DMS153 treated with DMSO at 0.1 percent for 48 hours (cell line): ENCODE results near the gene ARHGEF3.
A peak's percentile ranks its signal among the peaks of the same experiment; 100 is the strongest.

Experiments
- DNase-seq: peaks from one replicate; lab custom pipeline; 2025; ENCODE audit not compliant: unreplicated experiment; lab: John Stamatoyannopoulos, UW

ARHGEF3 gene

DNA sequence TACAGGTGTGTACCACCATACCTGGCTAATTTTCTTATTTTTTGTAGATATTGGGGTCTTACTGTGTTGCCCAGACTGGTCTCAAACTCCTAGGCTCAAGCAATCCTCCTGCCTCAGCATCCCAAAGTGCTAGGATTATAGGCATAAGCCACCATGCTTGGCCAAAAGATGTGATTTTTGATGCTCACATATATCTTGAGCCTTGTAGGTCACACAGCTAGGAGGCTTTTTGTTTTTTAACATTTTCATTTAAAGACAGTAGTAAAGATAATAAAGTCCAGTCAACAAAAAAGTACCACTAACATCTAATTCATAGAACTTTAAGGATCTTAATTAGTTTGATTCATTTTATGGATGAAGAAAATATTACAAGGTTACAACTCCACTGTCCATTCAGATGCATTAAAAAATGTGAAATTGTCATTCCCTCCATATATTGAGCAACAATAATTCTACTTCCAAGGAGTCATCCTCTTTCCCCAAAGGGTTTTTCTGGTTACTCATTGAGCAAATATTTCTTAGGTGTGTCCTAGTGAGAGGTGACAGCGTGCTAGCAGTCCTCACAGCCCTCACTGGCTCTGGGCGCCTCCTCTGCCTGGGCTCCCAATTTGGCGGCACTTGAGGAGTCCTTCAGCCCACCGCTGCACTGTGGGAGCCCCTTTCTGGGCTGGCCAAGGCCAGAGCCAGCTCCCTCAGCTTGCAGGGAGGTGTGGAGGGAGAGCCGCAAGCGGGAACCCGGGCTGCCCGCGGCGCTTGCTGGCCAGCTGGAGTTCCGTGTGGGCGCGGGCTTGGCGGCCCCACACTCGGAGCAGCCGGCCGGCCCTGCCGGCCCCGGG is 110.4 kb downstream of the ARHGEF3 start:
- DNase-seq: no peak

DNA sequence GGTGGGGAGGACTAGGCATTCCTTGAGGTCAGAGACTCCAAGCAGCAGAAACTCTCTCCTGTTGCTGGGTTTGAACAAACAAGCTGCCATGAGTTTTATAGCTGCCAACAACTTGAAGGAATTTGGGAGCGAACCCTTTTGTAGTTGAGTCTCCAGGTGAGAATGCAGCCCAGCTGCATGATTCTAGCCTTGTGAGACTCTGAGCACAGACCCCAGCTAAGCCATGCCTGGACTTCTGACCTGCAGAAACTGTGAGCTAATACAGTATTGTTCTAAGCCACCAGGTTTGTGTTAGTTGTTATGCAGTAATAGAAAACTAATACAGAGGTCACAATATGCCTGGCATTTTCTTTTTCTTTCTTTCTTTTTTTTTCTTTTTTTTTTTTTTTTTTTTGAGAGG is 112.4 kb downstream of the ARHGEF3 start:
- no peak for DNase-seq

DNA sequence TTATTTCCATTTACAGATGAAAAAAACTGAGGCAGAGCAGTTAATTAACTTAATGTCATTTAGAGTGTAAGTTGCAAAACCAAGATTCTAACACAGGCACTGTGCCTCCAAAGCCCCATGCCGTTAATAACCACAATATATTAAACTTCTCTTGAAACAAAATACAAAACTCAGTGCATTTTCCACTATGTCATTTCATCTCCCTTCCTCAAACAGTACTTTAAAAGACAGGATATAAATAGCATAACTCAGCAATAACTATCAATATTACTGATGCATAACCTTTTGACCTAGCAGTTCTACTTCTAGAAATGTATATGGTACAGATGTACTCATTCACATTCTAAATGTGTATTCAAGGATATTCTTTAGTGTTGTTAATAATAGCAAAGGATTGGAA is 113.6 kb downstream of the ARHGEF3 start:
- no peak for DNase-seq

DNA sequence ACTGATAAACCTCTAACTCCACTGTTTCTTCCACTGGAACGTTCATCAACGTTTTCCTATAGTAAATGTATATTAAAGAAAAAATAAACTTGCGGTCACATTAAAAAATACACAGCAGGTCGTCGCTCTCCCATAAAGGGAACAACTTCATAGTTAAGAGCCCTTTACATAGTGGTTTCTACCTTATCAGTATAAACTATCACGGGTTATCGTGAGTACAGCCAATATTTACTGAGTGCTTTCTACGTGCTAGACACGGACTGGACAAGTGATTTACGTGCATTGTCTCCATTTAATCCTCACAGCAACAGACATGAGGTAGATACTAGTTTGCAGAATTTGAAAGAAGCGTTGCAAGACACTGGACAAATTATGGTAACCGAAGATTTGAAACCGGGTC is 117.7 kb downstream of the ARHGEF3 start:
- DNase-seq: no peak

DNA sequence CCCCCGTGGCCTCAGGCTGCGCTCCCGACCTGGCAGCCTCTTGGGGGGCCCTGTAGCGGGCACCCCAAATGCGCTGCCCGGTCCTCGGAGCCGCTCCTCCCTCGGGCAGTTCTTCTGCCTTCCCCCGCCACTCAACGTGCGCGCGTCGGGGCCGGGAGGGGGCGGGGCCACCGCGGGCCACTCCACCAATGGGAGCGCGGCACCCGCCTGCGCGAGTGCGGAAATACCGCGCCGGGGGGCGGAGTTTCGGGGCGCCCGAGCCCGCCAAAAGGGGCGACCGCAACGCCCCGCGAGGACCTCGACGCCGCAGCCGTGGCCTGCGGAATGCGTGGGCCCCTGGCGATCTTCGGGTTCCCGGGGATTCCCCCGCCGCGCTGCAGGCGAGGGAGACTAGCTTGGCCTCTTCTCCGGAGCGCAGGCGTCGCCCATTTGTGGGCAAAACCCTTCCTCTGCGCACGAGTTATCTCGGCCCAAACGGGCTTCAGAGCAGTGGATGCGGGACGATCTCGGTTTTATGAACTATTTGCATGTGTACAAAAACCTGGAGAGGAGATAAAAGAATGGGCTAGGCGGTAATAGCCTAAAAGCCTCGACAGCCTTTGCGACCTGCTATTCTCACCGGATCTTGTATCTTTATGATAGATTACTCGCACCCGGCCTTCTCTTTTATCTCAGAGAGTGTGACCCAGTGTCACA is 118.5 kb downstream of the ARHGEF3 start, which contains the start of gene TASOR:
TASOR (minus strand) TSS at position 144 of the 696 bp plus-strand sequence. CDS start 259 bp downstream, outside the sequence.
- peak; percentile 2 for DNase-seq

DNA sequence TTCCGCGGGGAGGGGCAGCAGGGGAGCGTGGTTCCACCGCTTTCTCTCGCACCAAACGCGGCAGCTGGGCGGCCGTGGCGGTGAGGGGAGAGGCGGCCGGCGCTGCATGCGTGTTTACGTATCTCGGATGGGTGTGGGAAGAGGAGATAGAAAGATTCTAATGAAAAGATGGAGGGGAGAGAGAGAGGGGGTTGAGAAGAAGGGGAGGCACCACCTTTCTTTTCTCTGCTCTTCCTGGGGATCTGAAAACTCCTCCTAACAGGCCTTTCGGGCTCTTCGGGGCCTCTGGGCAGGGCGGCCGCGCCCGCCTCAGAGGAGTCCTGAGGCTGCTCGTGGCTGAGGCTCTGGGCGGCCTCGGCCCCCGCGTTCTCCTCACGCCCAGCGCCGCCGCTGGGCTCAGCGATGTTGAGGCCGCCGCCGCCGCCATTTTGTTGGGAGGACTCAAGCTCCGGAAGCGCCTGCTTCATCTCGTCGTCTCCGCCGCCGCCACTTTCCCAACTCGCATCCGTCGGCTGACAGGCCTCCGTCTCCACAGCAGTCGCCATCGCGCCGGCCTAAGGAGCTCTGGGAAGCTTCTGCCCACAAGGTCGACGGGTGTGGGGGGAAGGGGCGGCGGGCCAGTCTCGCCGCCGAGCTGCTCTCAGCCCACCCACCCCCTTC is 119.2 kb downstream of the ARHGEF3 start:
- DNase-seq: no peak

DNA sequence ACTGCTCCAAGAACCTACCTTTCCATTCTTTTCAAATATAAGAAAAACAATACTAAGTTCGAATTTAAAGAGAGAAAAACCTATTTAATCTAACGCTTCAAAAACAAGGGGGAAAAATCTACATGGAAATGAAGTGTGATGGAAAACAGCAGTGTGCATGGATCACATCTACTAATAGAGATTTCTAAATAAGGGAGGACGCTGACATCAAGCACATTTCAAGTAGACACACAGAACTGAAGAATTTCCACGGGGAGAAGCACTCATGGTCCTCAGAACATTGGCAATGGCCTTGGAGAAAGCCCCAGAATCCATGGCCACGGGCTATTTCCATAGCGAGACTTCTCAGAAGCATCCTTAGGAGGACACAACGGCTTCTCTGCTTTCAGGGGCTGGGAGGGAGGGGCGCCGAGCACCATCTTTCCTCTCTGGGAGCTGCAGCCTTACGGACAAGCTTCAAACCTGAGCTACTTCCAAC is 119.7 kb downstream of the ARHGEF3 start:
- no peak for DNase-seq

DNA sequence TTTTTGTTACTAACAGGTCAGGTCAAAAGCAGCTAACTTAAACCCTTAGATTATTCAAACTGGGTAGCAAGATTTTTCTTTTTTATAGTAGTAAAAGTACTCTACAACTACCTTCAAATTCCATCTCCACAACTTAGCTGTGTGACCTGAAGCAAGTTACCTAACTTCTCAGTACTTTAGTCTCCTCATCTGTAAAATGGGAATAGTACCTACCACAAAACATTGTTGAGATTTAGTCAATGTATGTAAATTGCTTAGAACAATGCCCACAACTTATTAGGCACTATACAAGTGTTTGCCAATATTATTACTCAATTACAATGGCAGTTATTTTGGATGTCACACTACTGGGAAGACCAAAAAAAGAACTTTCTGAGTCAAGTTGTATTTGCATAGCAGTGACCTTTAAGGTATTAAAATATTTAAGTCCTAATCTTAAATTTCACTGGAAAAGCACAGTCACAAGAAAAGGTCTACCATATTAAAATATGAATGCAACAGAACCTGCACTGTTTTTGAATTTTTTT is 121.6 kb downstream of the ARHGEF3 start:
- DNase-seq: no peak
